K562 (cell line): ENCODE results near the gene PIK3CB. TPM values are rescaled to one million over a fixed set of nuclear protein-coding genes. Genes with fewer than 3 reads are reported as not detected.

Source experiments
- ARID2 ChIP-seq: fragments of 450-650 bp; IDR thresholded peaks from 2 replicates; pipeline ENCODE4 v1.6.1; 2017; ENCODE audit warnings: antibody characterized with exemption, mild to moderate bottlenecking
- CBX8 ChIP-seq: fragments of 200-600 bp; sonication (generic); IDR thresholded peaks from 2 replicates; pipeline ENCODE4 v1.6.1; 2012; ENCODE audit warnings: borderline replicate concordance, mixed run types, low read depth, mild to moderate bottlenecking, moderate library complexity, mixed read lengths, low read length, control low read depth, inconsistent platforms; ENCODE audit not compliant: poor library complexity, severe bottlenecking; ENCODE audit errors: extremely low read depth
- polyA plus RNA-seq, 8 experiments: library from polyadenylated mRNA; depleted of rRNA in 4 of 8; stranded (reverse) in 5 of 8; unstranded in 3 of 8; fragments of >200 nt; fragmentation: Nextera tagmentation in 2 of 8; fragmentation: Illumina TruSeq in 1 of 8; extraction: Ambion mirVana in 2 of 8; extraction: Trizol in 1 of 8; gene quantifications; 2 replicates each; pipeline versions ENCODE4 v1.2.1 to v1.2.3, GENCODE V29; 2011 to 2014; ENCODE audit warnings: inconsistent platforms in 1 of 8, missing spikeins in 1 of 8
- total RNA-seq, 7 experiments: library from RNA; depleted of rRNA in 6 of 7; stranded (reverse); fragments of >200 nt in 6 of 7; fragmentation: Illumina TruSeq in 2 of 7; extraction: Trizol in 2 of 7; gene quantifications; 2 replicates each; pipeline versions ENCODE4 v1.2.1 to v1.2.3, GENCODE V29; 2011 to 2021; ENCODE audit warnings: low replicate concordance in 1 of 7
- TF ChIP-seq, protein P1 (sequence below): sonication (generic); formaldehyde crosslinking; IDR thresholded peaks from 2 replicates; pipeline ENCODE4 v1.8.0; 2023; ENCODE audit warnings: missing genetic modification reagents, mild to moderate bottlenecking, borderline replicate concordance
- TF ChIP-seq, protein P2 (sequence below): IDR thresholded peaks from 2 replicates; pipeline ENCODE4 v1.6.1; 2011; ENCODE audit warnings: borderline replicate concordance, low read depth, mild to moderate bottlenecking, moderate library complexity, low read length; ENCODE audit not compliant: insufficient read depth, poor library complexity, severe bottlenecking

The PIK3CB gene
- total and polyA plus RNA-seq, 9 of the 15 experiments (the other 6 are each of a cell fraction or from before 2014, with no cell fraction given): 15.3 to 62.6 (median 28.3) TPM

- TF ChIP-seq, protein P1, sequence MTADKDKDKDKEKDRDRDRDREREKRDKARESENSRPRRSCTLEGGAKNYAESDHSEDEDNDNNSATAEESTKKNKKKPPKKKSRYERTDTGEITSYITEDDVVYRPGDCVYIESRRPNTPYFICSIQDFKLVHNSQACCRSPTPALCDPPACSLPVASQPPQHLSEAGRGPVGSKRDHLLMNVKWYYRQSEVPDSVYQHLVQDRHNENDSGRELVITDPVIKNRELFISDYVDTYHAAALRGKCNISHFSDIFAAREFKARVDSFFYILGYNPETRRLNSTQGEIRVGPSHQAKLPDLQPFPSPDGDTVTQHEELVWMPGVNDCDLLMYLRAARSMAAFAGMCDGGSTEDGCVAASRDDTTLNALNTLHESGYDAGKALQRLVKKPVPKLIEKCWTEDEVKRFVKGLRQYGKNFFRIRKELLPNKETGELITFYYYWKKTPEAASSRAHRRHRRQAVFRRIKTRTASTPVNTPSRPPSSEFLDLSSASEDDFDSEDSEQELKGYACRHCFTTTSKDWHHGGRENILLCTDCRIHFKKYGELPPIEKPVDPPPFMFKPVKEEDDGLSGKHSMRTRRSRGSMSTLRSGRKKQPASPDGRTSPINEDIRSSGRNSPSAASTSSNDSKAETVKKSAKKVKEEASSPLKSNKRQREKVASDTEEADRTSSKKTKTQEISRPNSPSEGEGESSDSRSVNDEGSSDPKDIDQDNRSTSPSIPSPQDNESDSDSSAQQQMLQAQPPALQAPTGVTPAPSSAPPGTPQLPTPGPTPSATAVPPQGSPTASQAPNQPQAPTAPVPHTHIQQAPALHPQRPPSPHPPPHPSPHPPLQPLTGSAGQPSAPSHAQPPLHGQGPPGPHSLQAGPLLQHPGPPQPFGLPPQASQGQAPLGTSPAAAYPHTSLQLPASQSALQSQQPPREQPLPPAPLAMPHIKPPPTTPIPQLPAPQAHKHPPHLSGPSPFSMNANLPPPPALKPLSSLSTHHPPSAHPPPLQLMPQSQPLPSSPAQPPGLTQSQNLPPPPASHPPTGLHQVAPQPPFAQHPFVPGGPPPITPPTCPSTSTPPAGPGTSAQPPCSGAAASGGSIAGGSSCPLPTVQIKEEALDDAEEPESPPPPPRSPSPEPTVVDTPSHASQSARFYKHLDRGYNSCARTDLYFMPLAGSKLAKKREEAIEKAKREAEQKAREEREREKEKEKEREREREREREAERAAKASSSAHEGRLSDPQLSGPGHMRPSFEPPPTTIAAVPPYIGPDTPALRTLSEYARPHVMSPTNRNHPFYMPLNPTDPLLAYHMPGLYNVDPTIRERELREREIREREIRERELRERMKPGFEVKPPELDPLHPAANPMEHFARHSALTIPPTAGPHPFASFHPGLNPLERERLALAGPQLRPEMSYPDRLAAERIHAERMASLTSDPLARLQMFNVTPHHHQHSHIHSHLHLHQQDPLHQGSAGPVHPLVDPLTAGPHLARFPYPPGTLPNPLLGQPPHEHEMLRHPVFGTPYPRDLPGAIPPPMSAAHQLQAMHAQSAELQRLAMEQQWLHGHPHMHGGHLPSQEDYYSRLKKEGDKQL (CRISPR knock-in tag): no peak
- TF ChIP-seq ARID2 (no peak), CBX8 (no peak)
- TF ChIP-seq, protein P2, sequence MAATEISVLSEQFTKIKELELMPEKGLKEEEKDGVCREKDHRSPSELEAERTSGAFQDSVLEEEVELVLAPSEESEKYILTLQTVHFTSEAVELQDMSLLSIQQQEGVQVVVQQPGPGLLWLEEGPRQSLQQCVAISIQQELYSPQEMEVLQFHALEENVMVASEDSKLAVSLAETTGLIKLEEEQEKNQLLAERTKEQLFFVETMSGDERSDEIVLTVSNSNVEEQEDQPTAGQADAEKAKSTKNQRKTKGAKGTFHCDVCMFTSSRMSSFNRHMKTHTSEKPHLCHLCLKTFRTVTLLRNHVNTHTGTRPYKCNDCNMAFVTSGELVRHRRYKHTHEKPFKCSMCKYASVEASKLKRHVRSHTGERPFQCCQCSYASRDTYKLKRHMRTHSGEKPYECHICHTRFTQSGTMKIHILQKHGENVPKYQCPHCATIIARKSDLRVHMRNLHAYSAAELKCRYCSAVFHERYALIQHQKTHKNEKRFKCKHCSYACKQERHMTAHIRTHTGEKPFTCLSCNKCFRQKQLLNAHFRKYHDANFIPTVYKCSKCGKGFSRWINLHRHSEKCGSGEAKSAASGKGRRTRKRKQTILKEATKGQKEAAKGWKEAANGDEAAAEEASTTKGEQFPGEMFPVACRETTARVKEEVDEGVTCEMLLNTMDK: no peak
Measured at GRCh38 chr3:138845181-138845601, 10.5 kb upstream of the PIK3CB start (continued).
